ENCODE data around the gene TBC1D14. TPM values are rescaled to one million over a fixed set of nuclear protein-coding genes. Genes with fewer than 3 reads are reported as not detected.
"Not testable (repeated sequence)": the region's sequence is repeated elsewhere in the genome, so short reads cannot be mapped to it uniquely, and the experiment has no call there.

Gene TBC1D14
- total RNA-seq, 2 experiments from 2014 or later = 38.4 to 39.3 TPM

GRCh38 chr4:7067452-7068278 is 158.0 kb downstream of the TBC1D14 start, which contains the start of gene GRPEL1:
GRPEL1 (minus strand) TSS chr4:7068064; CDS start chr4:7068032, 32 bp downstream.
- peak within 1 kb of the TSS; percentile 96 for H3K27ac Mint-ChIP-seq
- H3K36me3 Mint-ChIP-seq = peaks cover 36% of the 10 kb centered on the region
- H3K4me3 Mint-ChIP-seq = peak within 1 kb of the TSS; percentile 97
- no peaks in the 10 kb centered on the region for H3K27me3 Mint-ChIP-seq
- peak; percentile 100 for DNase-seq
- H3K4me1 Mint-ChIP-seq = peaks cover 32% of the 10 kb centered on the region
- no peaks in the 10 kb centered on the region for H3K9me3 Mint-ChIP-seq

GRCh38 chr4:7068279-7068842 is 158.7 kb downstream of the TBC1D14 start:
- H3K4me1 Mint-ChIP-seq = peaks cover 32% of the 10 kb centered on the region
- no peaks in the 10 kb centered on the region for H3K27me3 Mint-ChIP-seq
- H3K36me3 Mint-ChIP-seq = peaks cover 30% of the 10 kb centered on the region
- no peak for DNase-seq
- H3K9me3 Mint-ChIP-seq = no peaks in the 10 kb centered on the region
- H3K4me3 Mint-ChIP-seq = peak overlapping the region; percentile 97
- H3K27ac Mint-ChIP-seq = peak overlapping the region; percentile 96

GRCh38 chr4:7068883-7069282 is 159.3 kb downstream of the TBC1D14 start:
- Mint-ChIP-seq H3K9me3 (no peaks in the 10 kb centered on the region), H3K4me1 (peaks cover 29% of the 10 kb centered on the region), H3K27ac (peak overlapping the region; percentile 96), H3K4me3 (peak overlapping the region; percentile 97), H3K36me3 (peaks cover 26% of the 10 kb centered on the region), H3K27me3 (no peaks in the 10 kb centered on the region)
- DNase-seq = peak; percentile 27

DNA sequence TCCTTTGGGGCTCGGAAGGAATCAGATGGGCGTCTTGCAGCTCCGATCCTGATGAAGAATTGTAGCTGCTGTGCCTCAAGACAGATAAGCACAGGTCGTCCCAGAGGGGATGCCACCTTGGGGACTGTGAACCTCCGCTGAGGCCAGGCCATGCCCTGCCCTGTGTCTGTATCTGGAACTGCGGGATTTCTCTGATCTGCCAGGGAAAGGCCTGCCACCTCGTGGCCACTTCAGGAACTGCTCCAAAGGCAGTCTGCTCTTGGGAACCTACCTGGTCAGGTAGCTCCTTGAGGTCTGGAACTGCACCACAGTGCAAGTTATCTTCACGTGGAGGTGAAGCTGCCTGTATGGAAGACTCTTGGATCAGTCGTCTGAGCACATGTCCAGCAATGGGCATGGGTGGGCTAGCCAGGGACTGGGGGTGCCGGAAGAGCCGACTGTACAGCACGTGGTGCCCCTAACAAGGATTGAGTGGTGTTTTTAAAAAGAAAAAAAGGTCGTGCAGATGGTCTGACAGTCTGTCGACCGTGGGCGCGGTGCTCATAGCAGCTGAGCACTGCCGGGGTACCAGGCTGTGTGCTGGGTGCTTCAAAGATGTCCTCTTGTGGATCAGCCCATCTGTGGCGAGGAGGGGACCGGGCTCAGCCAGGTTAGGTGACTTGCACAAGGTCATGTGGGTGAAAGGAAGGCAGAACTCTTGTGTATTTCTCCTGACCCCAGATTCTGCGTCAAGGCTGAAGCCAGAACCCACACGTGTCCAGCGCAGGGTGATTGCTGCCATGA is 161.3 kb downstream of the TBC1D14 start:
- Mint-ChIP-seq H3K27me3 (no peaks in the 10 kb centered on the region), H3K27ac (no peak overlapping the region), H3K36me3 (peaks cover 13% of the 10 kb centered on the region), H3K9me3 (no peaks in the 10 kb centered on the region), H3K4me1 (peaks cover 15% of the 10 kb centered on the region), H3K4me3 (peak overlapping the region; percentile 26)
- DNase-seq = peak; percentile 83

GRCh38 chr4:7073059-7073458 is 163.4 kb downstream of the TBC1D14 start:
- DNase-seq = no peak
- H3K9me3 Mint-ChIP-seq = no peaks in the 10 kb centered on the region
- H3K27ac Mint-ChIP-seq = no peak overlapping the region
- no peak overlapping the region for H3K4me3 Mint-ChIP-seq
- peaks cover 6% of the 10 kb centered on the region for H3K4me1 Mint-ChIP-seq
- no peaks in the 10 kb centered on the region for H3K27me3 Mint-ChIP-seq
- H3K36me3 Mint-ChIP-seq = no peaks in the 10 kb centered on the region

- Mint-ChIP-seq H3K27ac (no peak overlapping the region), H3K27me3 (no peaks in the 10 kb centered on the region), H3K36me3 (no peaks in the 10 kb centered on the region), H3K9me3 (no peaks in the 10 kb centered on the region), H3K4me1 (peaks cover 5% of the 10 kb centered on the region), H3K4me3 (no peak overlapping the region)
- DNase-seq = no peak
Measured at GRCh38 chr4:7073526-7074390, 164.1 kb downstream of the TBC1D14 start.

DNA sequence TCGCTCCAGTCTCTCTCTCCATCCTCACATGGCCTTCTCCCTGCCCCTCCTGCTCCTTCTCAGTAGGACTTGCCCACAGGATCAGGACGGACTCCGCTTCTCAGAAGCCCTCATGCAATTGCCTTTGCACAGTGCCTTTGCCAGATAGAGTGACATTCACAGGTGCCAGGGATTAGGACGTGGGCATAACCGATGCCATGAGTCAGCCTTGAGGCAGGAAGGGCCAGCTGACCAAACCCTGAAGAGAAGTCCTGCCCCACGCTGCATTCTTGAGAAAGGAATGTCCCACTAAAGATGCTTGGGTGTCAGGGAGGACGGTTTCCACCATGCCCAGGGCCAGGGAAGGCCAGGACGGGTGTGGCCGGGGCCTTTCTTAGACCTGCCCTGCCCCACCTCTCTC is 164.8 kb downstream of the TBC1D14 start:
- H3K27me3 Mint-ChIP-seq = no peaks in the 10 kb centered on the region
- DNase-seq = no peak
- no peak overlapping the region for H3K4me3 Mint-ChIP-seq
- peaks cover 3% of the 10 kb centered on the region for H3K4me1 Mint-ChIP-seq
- no peak overlapping the region for H3K27ac Mint-ChIP-seq
- H3K36me3 Mint-ChIP-seq = no peaks in the 10 kb centered on the region
- H3K9me3 Mint-ChIP-seq = no peaks in the 10 kb centered on the region

DNA sequence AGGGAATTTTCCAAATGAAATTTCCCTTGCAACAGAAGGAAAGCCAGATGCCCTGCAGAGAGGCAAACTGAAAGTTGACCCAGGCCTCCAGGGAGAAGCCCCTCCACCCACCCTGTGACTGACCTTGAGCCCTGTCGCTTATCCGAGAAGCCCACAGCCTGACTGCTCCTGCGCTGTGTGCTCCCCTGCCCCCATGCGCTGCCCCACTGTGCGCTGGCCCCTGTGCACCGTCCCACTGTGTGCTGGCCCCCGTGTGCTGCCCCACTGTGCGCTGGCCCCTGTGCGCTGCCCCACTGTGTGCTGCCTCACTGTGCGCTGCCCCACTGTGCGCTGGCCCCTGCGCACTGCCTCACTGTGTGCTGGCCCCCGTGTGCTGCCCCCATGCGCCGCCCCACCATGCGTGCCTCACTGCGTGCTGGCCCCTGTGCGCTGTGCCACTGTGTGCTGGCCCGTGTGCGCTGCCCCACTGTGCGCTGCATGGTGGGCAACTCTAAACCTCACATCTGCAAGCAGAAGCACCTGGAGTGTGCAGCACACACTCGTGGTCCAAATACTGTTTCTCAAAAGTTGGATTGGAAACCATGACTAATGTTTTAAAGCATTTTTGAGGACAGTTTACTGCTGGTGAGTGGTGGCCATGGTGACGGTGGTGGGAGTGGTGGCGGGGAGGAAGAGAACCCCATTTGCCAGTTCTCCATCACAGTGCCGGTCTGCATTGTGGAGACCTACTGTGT is 166.5 kb downstream of the TBC1D14 start:
- Mint-ChIP-seq H3K27me3 (peaks cover 8% of the 10 kb centered on the region), H3K36me3 (no peaks in the 10 kb centered on the region), H3K9me3 (no peaks in the 10 kb centered on the region), H3K4me1 (no peaks in the 10 kb centered on the region), H3K4me3 (no peak overlapping the region), H3K27ac (no peak overlapping the region)
- DNase-seq = no peak

DNA sequence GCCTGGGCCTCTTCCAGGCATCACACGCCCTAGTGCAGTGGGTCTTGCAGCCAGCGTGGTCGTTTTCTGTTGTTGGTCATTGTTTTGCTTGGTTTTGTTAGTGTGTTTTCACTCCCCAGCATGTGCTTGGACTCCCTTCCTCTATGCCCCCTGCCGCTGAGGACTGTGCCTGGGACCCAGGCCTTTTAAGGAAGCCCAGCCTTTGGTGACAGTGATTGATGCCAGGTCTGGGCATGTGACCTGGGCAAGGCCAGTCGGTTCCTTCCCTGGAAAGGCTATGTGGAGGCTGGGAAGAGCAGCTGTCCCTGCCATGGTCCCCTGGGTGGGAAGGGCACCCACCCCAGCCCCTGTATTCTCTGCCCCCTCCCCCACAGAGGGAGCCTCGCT is 167.1 kb downstream of the TBC1D14 start:
- Mint-ChIP-seq H3K27me3 (peaks cover 8% of the 10 kb centered on the region), H3K9me3 (no peaks in the 10 kb centered on the region), H3K36me3 (no peaks in the 10 kb centered on the region), H3K27ac (no peak overlapping the region), H3K4me1 (no peaks in the 10 kb centered on the region), H3K4me3 (no peak overlapping the region)
- no peak for DNase-seq

GRCh38 chr4:7077371-7077770 is 167.7 kb downstream of the TBC1D14 start:
- Mint-ChIP-seq H3K4me3 (no peak overlapping the region), H3K27me3 (peaks cover 8% of the 10 kb centered on the region), H3K9me3 (no peaks in the 10 kb centered on the region), H3K4me1 (no peaks in the 10 kb centered on the region), H3K27ac (no peak overlapping the region), H3K36me3 (no peaks in the 10 kb centered on the region)
- DNase-seq = no peak

DNA sequence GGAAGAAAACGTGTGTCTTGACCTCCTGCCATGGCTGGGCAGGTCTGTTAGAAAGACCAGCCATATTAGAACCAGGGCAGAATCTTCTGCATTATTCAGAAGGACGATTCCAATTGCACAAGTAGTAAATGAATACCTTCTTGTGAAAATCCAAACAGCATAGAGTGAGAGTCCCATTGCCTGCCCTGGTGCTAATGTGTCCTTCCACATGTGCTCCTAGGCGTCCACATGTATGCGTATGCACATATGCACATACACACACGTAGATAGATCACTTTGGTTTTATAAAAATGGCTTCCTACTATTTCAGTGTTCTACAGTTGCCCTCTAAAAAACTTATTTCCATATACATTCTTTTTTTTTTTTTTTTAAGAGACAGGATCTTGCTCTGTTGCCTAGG is 168.4 kb downstream of the TBC1D14 start:
- Mint-ChIP-seq H3K27me3 (peaks cover 13% of the 10 kb centered on the region), H3K4me3 (no peak overlapping the region), H3K4me1 (no peaks in the 10 kb centered on the region), H3K9me3 (no peaks in the 10 kb centered on the region), H3K27ac (no peak overlapping the region), H3K36me3 (no peaks in the 10 kb centered on the region)
- DNase-seq = no peak

GRCh38 chr4:7079483-7079882 is 169.9 kb downstream of the TBC1D14 start:
- H3K4me3 Mint-ChIP-seq, H3K9me3 Mint-ChIP-seq, DNase-seq, H3K36me3 Mint-ChIP-seq, H3K4me1 Mint-ChIP-seq, H3K27ac Mint-ChIP-seq: not testable (repeated sequence)
- H3K27me3 Mint-ChIP-seq = peaks cover 25% of the 10 kb centered on the region

- not testable (repeated sequence) for H3K27ac Mint-ChIP-seq, H3K36me3 Mint-ChIP-seq, DNase-seq, H3K4me3 Mint-ChIP-seq, H3K9me3 Mint-ChIP-seq, H3K4me1 Mint-ChIP-seq
- peaks cover 28% of the 10 kb centered on the region for H3K27me3 Mint-ChIP-seq
Measured at GRCh38 chr4:7079909-7080308, 170.3 kb downstream of the TBC1D14 start.
